HG03139 (cell line): ENCODE measurements around the gene BLID.

Source experiments
- ATAC-seq: cut with Tn5 transposase; IDR thresholded peaks from one replicate; pipeline ENCODE4 v1.9.1; 2021; ENCODE audit not compliant: unreplicated experiment

Gene BLID, protein sequence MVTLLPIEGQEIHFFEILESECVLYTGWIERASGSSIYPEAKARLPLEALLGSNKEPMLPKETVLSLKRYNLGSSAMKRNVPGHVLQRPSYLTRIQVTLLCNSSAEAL

DNA sequence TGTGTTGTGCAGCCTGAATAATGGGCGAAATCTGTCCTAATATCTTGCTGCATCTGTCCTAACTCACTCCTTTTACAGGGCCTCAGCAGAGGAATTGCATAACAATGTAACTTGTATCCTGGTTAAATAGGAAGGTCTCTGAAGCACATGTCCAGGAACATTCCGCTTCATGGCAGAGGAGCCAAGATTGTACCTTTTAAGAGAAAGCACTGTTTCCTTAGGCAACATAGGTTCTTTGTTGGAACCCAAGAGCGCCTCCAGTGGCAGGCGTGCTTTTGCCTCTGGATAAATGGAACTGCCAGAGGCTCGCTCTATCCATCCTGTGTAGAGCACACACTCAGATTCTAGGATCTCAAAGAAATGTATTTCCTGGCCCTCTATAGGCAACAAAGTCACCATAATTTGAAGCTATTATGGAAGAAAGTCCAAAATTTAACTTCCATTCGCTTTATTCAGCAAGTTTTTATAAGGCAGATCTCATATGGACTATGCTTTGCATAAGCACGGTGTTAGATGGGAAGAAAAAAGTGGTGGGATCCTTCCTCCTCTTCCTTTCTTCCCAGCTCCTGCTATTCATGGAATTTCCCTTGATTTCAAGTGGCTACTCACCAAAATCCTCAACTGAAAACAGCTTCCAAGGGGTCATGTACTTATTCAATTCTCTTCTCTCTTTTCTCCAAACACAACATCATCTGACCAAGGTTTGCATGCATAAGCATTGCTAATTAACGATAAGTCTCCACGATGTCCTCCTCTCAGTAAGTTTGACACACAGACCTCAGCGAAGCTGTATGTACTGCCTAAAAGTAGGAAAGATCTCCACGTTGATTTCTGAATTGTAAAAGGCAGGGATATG, at the start of gene BLID:
BLID (minus strand) TSS at position 692 of the 856 bp plus-strand sequence; CDS start at position 399, 293 bp downstream.
- no peak for ATAC-seq

DNA sequence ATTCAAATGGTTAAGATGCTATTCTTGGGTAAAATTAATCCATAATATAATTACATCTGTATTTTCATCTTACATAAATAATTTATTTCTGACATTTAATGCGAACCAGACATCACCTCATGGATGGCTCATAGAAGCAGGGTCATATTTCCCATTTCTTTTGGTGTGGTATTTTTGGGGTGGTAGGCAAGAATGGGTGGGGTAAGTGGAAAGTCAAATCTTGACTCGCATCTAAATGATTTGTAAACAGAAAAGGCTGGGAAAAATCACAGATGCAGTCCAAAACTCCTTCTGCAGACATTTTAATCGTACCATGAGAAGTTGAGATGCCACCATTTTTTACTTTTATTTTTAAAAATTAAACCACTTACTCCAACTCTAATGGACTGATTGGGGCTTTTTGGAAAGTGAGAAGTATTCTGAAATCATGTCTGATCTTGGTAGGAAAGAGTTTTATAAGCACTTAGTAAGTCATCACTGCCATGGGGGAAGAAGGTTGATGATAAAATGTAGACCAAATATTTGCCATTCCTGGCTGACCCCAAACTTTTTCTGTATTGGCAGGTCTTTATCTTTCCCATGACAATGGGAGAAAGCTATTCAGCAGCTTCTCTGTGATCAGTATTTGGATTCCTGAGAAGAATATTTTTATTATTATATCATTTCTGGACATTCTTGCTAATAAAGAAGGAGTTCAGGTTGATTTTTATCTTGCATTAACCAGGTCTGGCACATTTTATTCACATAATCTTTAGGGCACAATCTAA, 47.2 kb upstream of the BLID start:
- ATAC-seq: no peak

DNA sequence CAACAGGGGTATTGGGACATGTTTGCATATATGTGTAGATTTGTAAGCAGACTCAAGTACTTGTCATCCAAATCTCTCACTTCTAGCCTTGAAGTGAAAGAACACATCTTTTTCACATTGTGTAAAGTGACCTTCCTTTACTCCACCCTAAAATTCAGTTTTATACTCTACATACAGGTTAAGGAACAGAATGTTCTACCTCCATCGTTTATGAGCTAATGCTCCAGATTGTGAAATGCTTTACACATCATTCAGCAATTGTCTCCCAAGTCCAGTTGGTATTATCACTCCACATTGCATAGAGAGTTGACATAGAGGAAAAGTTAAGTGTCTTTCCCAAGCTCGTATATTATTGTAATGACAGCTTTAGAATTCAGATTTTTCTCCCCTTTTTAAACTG, 46.1 kb upstream of the BLID start:
- ATAC-seq: no peak

DNA sequence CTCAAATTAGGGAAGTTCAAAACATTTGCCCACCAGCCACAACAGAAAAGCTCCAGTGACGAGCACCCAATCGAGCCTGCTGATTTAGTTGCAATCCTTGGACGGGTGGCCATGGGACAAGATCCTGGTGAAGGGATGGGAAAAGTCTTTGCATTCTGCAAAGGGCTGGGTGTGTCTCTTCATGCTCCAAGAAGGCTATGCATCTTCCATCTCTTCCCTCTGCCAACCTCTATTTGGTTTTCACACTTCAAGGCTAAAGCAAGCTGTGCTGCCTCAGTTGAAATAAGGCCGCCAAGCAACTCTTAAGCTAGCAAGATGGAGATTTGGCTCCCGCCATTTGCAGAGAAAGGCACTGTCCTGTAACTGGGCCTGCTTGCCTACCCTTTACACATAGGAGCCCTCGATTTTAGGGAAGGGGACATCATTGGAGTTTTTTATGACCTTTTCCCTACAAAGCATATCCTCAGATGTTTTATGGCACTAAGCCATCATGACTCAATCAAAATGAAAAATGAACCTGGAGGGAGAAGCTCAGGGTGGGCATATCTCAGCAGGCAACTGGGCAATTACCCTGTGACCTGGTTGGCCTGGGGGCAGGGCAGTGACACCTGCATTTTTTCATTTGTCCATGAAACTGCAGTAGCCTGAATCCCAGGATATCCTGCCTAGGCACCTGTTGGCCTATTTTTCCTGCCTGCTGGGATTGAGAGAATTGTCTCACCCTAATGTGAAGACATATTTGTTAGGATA, 45.0 kb upstream of the BLID start:
- ATAC-seq: no peak

GRCh38 chr11:122159861-122160260, 43.8 kb upstream of the BLID start:
- ATAC-seq: no peak

- ATAC-seq: no peak
These were observed 43.2 kb upstream of the BLID start for GRCh38 chr11:122159173-122159721.

DNA sequence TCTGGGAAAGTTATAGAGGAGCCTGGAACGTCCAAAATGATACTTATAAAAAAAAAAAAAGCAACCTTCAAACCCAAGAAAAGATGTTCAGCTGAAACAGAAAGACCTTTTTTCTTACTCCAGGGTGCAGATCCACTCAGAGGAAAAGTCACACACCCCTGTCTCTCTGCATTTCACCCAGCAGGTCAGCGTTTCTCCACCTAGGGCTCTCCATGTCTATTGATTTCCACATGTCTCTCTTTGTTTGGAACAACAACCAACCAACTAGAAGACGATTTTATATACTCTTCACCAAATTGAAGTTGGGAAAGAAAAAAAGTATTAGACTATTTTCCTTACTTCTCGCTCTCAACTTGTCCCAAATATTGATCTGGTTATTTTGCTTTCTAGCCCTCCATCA, 42.2 kb upstream of the BLID start:
- ATAC-seq: no peak

- ATAC-seq: no peak
These were observed 41.7 kb upstream of the BLID start for GRCh38 chr11:122157653-122158161.

DNA sequence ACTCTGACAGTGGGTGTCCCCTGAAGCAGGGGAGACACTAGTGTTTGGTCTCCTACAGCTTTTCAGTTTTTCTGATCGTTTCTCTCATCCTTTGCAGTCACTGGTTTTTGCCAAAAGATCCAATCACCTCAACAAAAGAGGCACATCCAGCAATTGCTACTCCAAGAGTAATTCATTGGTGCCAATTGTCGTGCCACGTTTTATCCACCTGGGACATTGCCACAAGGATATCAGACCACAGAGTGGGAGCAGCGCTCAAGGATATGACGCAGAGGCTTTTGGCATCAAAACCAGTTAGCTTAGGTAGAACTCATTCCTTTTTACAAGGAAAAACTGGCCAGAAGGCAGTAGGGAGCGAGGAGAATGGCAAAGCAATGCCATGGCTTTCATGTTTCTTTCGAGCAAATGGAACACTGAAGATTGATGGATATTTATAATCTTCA, 40.9 kb upstream of the BLID start:
- no peak for ATAC-seq

- ATAC-seq: no peak
These were observed 39.9 kb upstream of the BLID start for GRCh38 chr11:122155765-122156527.

DNA sequence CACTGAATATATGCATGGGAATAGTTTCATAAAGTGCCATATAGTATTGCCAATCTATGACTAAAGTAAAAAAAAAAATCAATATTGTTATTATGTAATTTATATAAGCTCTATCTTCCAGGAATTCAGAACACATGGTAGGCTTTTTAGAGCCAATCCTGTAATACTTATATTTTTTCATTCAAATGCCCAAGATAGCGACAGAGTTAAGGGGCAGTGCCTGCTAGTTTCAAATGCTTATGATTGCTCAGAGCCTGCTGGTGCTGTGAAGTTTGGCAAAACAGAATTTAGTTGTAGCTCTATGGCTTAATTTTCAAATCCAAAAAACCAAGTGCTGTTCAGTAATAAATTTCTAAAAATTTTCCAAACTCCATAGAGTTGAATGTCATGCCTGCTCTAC, 39.0 kb upstream of the BLID start:
- ATAC-seq: no peak

- no peak for ATAC-seq
These were observed 38.2 kb upstream of the BLID start for GRCh38 chr11:122154227-122154626.

DNA sequence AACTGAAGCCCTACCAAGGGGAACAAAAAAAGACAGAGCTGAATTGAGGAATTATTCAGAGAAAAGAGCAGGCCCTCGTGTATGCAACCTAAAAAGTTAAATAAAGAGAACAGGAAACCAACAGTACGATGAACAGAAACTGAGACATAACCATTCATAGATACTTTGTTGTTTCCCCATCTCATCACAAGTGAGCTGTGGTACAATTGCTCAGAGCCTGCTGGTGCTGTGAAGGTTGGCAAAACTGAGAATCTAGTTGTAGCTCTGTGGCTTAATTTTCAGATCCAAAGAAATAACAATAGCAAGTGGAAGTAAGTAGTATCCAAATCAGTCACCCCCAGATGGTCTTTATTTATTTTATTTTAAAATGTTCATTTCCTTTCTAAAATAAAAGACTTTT, 37.7 kb upstream of the BLID start:
- no peak for ATAC-seq

DNA sequence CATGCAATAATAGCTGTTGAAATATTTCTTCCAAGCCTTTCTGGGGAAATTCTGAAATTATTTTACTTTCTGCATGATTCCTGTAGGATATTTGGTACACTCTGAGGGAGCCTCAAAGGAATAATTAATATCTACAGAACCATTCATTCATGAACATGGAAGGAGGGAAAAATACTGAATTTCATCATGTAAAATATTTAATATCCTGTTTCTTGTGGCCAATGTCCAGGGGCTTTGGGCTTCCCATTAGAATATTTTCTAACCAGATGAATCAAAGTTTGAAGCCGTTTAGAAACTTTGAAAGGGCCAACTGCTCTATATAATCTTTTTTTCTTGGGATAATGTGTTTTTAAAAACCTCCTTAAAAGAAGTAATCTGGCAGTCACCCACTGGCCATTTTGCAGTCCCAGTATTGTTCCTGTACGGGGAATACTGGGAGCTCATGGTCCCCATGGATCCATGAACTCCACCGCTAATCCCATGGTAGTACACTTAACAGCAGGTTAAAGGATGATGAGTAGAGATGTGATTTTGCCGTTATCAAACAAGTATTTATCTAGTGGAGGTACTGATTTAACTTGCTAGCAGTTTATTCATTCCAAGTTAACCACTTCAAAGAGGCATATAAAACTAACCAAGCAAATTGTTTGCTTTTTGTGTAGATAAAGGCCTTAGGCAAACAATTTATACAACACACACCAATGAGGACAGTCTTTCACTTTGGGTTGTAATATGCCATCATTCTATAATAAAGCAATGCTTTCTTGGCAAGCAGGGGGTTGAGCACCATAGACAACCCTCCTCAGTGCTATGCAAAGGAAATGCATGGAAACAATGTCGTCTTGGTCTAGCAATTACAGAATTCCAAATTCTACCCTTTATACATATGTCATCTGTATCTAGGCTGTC, 34.5 kb upstream of the BLID start:
- ATAC-seq: no peak

DNA sequence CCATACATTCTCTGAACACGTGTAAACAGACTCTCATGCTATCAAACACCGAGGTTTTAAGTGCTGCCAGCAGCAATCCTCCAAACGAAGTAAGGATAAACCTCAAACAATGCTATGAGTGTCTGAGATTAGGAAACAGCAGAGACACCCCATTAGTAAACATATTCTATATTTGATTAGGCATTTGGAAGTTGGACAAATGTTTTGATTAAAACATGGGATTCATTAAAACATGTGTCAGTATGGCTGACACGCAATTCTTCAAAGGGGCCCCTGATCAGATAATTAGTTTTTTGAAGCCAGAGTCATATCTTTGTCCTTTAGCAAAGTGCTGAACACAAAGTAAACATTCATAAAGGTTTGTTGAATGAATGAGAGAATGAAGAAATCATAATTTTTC, 33.2 kb upstream of the BLID start:
- ATAC-seq: no peak

DNA sequence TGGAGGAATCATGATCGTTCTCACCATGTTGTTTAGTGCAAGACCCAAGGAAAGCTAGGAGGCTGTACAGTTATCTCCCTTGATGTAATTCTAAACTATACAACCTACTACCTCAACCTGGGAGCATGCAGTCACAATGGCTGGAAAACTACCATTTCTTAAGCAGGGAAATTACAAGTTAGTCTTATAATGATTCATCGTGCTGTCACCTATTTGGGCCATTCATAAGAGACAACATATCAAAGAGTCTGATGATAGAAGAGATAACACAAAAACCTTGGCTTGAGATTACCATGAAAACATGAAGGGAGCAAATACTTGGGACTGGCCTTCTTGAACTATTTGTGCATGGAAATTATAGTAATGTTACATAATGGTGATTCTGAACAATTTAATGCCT, 30.5 kb upstream of the BLID start:
- no peak for ATAC-seq

DNA sequence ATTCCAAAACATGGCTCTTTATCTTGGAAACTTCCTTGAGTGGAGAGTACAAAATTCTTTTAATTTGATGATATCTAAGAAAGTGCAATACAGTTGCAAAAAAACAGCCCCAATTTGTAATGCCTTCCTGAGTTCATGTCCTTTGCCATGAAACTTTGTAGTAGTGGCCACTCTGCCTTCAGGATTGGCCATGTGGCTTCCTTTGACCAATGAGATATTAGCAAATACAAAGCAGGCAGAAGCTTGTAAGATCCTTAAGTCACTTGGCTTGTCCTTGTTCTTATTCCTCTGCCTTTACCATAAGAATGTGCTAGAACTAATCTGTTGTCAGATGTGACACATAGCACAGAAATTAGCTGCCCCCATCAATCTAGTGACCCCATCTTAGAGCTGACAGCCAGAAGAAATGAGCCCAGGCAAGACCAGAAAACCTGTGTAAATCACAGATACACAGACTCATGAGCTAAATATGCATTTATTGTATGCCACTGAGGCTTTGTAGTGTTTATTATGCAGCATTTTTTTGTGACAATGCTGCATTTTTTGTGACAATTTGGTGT, 29.8 kb upstream of the BLID start:
- no peak for ATAC-seq

DNA sequence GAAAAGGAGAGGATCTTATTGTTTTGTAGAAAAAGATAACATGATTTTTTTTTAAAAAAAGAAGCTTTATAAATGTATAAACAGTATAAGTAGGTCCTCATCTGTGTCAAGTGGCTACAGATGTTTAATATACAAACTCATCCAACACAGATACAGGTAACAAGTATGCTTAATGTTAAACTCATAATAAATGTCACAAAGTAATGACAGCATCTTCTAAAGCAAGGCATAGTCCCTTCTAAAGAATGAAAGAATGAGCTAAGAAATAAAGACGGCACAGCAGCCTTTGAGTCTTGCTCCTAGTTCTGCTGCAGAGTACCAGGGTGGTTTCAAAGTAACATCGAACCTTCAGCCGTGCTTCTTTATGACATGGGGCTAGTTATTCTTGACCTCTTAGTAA, 28.7 kb upstream of the BLID start:
- no peak for ATAC-seq

DNA sequence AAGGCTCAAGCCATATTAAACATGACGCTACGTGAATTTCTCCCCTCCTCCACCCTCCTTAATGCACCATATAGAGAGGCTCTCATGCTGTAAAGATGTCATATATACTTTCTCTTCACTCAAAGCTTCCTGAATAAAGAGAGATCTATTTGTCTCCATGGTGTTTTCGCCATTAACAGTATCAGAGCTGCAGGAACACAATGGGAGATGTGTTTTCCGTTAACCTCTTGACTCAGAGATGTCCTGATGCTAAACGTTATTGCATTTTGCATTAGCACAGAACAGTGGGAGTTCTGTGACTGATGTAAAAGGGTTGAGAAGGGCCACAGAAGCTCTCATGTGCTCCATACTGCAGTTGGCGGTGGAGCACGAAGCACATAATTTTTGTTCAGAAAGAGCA, 25.7 kb upstream of the BLID start:
- ATAC-seq: no peak
